ENCODE data around the gene THADA.

Gene THADA

GRCh38 chr2:43569921-43570320, 25.9 kb downstream of the THADA start:
- TF ChIP-seq EZH2phosphoT487 (conservative IDR thresholded peaks at IDR 0.05; ENCODE audit: low read length) (no peak), CTCF (IDR thresholded peaks at IDR 0.05; ENCODE audit: insufficient read depth, low read length, poor library complexity, severe bottlenecking) (no peak)
- no peak overlapping the region for H3K27ac ChIP-seq (ENCODE audit: low read depth, low read length)
- no peaks in the 10 kb centered on the region for H3K9me3 ChIP-seq (ENCODE audit: insufficient read depth, low read length)
- H3K36me3 ChIP-seq (ENCODE audit: low read length): peaks cover 50% of the 10 kb centered on the region
- no peak overlapping the region for H3K9ac ChIP-seq (ENCODE audit: low read length)
- 0 out of 2 replicates have a peak, but pooled peaks cover 3% of the 10 kb centered on the region for H3F3A ChIP-seq (ENCODE audit: insufficient read depth)
- H3K27me3 ChIP-seq (ENCODE audit: low read length): no peaks in the 10 kb centered on the region
- no peak overlapping the region for H3K4me3 ChIP-seq (ENCODE audit: insufficient read depth, low read length, poor library complexity, severe bottlenecking)
- no peaks in the 10 kb centered on the region for H4K20me1 ChIP-seq (ENCODE audit: low read depth, low read length)
- no peaks in the 10 kb centered on the region for H3K79me2 ChIP-seq (ENCODE audit: insufficient read depth, low read length)
- no peak overlapping the region for H3K4me2 ChIP-seq (ENCODE audit: low read depth, low read length, poor library complexity, severe bottlenecking)
- no peaks in the 10 kb centered on the region for H3K9me2 ChIP-seq (replicated peaks; ENCODE audit: insufficient read depth, low read length)
- no peak overlapping the region for H2AFZ ChIP-seq (ENCODE audit: low read depth, low read length, severe bottlenecking)

- peaks cover 41% of the 10 kb centered on the region for H3K36me3 ChIP-seq (ENCODE audit: low read length)
Measured at GRCh38 chr2:43568228-43568627, 27.6 kb downstream of the THADA start.

GRCh38 chr2:43566461-43566729, 29.4 kb downstream of the THADA start:
- no peaks in the 10 kb centered on the region for H3K27me3 ChIP-seq (ENCODE audit: low read length)
- no peaks in the 10 kb centered on the region for H3K9me3 ChIP-seq (ENCODE audit: insufficient read depth, low read length)
- H3K4me2 ChIP-seq (ENCODE audit: low read depth, low read length, poor library complexity, severe bottlenecking): no peak overlapping the region
- no peak overlapping the region for H3K27ac ChIP-seq (ENCODE audit: low read depth, low read length)
- H3K4me3 ChIP-seq (ENCODE audit: insufficient read depth, low read length, poor library complexity, severe bottlenecking): no peak overlapping the region
- no peak overlapping the region for H3K9ac ChIP-seq (ENCODE audit: low read length)
- TF ChIP-seq EZH2phosphoT487 (conservative IDR thresholded peaks at IDR 0.05; ENCODE audit: low read length) (no peak), CTCF (IDR thresholded peaks at IDR 0.05; ENCODE audit: insufficient read depth, low read length, poor library complexity, severe bottlenecking) (no peak)
- H4K20me1 ChIP-seq (ENCODE audit: low read depth, low read length): no peaks in the 10 kb centered on the region
- peaks cover 27% of the 10 kb centered on the region; the same call in 1 of the 2 replicates for H3K36me3 ChIP-seq (ENCODE audit: low read length)
- no peaks in the 10 kb centered on the region for H3K9me2 ChIP-seq (replicated peaks; ENCODE audit: insufficient read depth, low read length)
- no peaks in the 10 kb centered on the region for H3F3A ChIP-seq (ENCODE audit: insufficient read depth)
- H3K79me2 ChIP-seq (ENCODE audit: insufficient read depth, low read length): no peaks in the 10 kb centered on the region
- H2AFZ ChIP-seq (ENCODE audit: low read depth, low read length, severe bottlenecking): no peak overlapping the region

More at GRCh38 chr2:43568228-43568627, 27.6 kb downstream of the THADA start:
- Histone ChIP-seq H3K27me3 (ENCODE audit: low read length) (no peaks in the 10 kb centered on the region), H3K79me2 (ENCODE audit: insufficient read depth, low read length) (no peaks in the 10 kb centered on the region), H3K4me2 (ENCODE audit: low read depth, low read length, poor library complexity, severe bottlenecking) (no peak overlapping the region), H4K20me1 (ENCODE audit: low read depth, low read length) (no peaks in the 10 kb centered on the region), H3K9me2 (replicated peaks; ENCODE audit: insufficient read depth, low read length) (no peaks in the 10 kb centered on the region), H2AFZ (ENCODE audit: low read depth, low read length, severe bottlenecking) (no peak overlapping the region), H3K9ac (ENCODE audit: low read length) (no peak overlapping the region), H3K4me3 (ENCODE audit: insufficient read depth, low read length, poor library complexity, severe bottlenecking) (no peak overlapping the region), H3K9me3 (ENCODE audit: insufficient read depth, low read length) (no peaks in the 10 kb centered on the region), H3F3A (ENCODE audit: insufficient read depth) (0 out of 2 replicates have a peak, but pooled peaks cover 2% of the 10 kb centered on the region), H3K27ac (ENCODE audit: low read depth, low read length) (no peak overlapping the region)
- TF ChIP-seq EZH2phosphoT487 (conservative IDR thresholded peaks at IDR 0.05; ENCODE audit: low read length): no peak
- TF ChIP-seq CTCF (IDR thresholded peaks at IDR 0.05; ENCODE audit: insufficient read depth, low read length, poor library complexity, severe bottlenecking): no peak
